Ascending aorta (tissue), 2 donors: ENCODE data around the gene GUCY2C. TPM values are rescaled to one million over a fixed set of nuclear protein-coding genes. Genes with fewer than 3 reads are reported as not detected.

ENCODE experiments used
- DNase-seq, 2 donors: peaks; one replicate each; pipeline ENCODE4 v3.0.0-alpha.2; 2019; ENCODE audit warnings: low spot score in 2 of 2
- H3K27ac ChIP-seq, 2 donors: fragments of 200-600 bp; sonication (generic); one replicate each; pipeline ENCODE4 v1.5.1; 2016 to 2017; ENCODE audit warnings: mild to moderate bottlenecking in 1 of 2
- H3K27me3 ChIP-seq: fragments of 200-600 bp; sonication (generic); one replicate; pipeline ENCODE4 v1.5.1; 2017
- H3K36me3 ChIP-seq, 2 donors: fragments of 200-600 bp; sonication (generic); one replicate each; pipeline ENCODE4 v1.5.1; 2016
- H3K4me1 ChIP-seq, 2 donors: fragments of 200-600 bp; sonication (generic); one replicate each; pipeline ENCODE4 v1.5.1; 2016 to 2017; ENCODE audit warnings: mild to moderate bottlenecking in 1 of 2
- H3K4me3 ChIP-seq, 2 donors: fragments of 200-600 bp; sonication (generic); one replicate each; pipeline ENCODE4 v1.5.1; 2016 to 2017; ENCODE audit warnings: mild to moderate bottlenecking in 1 of 2
- H3K9me3 ChIP-seq, 2 donors: fragments of 200-600 bp; sonication (generic); one replicate each; pipeline ENCODE4 v1.5.1; 2016
- intact Hi-C: fragments of 100-400 bp; cut with DNase I; formaldehyde crosslinking; loops from one replicate; pipeline ENCODE4 v1.15.1; 2023
- total RNA-seq: library from RNA; depleted of rRNA; stranded (reverse); fragments of >200 nt; gene quantifications from one replicate; pipeline ENCODE4 v1.1.0, GENCODE V29; 2016
- TF ChIP-seq, protein P1 (sequence below), 3 experiments: fragments of 200-600 bp in 2 of 3; fragments of 450-650 bp in 1 of 3; sonication (generic) in 2 of 3; IDR thresholded peaks; one replicate each; pipeline ENCODE4 v1.5.1; 2016 to 2019; ENCODE audit warnings: antibody characterized with exemption in 3 of 3, mild to moderate bottlenecking in 1 of 3, moderate library complexity in 1 of 3

Gene GUCY2C
- total RNA-seq, 1 donor from 2014 or later: not detected

DNA sequence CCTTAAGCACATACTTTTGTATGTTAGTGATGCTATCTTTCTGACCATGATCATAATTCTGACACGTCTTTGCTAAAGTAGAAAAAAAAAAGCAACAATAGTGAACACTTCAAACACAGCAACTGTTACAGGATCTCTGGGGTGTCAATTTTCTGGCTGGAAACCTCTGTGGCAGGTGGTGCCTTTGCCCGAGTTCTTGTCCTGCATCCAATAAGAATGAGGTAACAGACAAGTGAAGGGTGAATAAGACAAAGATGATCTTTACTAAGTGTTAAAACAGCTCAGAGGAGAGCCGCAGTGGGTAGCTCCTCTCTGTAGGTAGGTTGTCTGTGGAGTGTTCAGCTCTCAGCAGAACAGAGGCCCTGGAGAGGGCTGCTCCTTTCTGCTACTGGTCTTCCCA is 107.8 kb downstream of the GUCY2C start:
- H3K4me3 ChIP-seq: no peak overlapping the region
- DNase-seq: no peak
- no peaks in the 10 kb centered on the region for H3K36me3 ChIP-seq
- H3K27me3 ChIP-seq: no peaks in the 10 kb centered on the region
- TF ChIP-seq, protein P1, sequence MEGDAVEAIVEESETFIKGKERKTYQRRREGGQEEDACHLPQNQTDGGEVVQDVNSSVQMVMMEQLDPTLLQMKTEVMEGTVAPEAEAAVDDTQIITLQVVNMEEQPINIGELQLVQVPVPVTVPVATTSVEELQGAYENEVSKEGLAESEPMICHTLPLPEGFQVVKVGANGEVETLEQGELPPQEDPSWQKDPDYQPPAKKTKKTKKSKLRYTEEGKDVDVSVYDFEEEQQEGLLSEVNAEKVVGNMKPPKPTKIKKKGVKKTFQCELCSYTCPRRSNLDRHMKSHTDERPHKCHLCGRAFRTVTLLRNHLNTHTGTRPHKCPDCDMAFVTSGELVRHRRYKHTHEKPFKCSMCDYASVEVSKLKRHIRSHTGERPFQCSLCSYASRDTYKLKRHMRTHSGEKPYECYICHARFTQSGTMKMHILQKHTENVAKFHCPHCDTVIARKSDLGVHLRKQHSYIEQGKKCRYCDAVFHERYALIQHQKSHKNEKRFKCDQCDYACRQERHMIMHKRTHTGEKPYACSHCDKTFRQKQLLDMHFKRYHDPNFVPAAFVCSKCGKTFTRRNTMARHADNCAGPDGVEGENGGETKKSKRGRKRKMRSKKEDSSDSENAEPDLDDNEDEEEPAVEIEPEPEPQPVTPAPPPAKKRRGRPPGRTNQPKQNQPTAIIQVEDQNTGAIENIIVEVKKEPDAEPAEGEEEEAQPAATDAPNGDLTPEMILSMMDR (IDR thresholded peaks at IDR 0.05): no peak
- no peaks in the 10 kb centered on the region for H3K4me1 ChIP-seq
- H3K27ac ChIP-seq: no peak overlapping the region
- H3K9me3 ChIP-seq: no peaks in the 10 kb centered on the region
- intact Hi-C loops: no loop called here

DNA sequence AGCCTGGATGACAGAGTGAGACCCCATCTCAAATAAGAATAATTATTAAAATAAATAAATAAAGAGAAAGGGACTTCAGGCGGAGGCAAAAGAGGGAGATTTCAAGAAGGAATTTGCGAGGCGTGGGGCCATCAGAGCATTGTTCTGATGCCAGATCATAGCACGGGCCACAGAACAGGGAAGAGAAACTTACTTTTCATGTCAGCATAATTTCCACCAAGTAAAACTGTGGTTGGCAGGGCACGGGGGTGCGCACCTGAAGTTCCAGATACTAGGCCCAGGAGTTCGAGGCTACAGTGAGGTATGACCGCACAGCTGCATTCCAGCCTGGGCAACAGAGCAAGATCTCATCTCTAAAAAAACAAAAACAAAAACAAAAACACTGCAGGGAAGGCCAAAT is 117.8 kb downstream of the GUCY2C start:
- no peaks in the 10 kb centered on the region for H3K27me3 ChIP-seq
- no peak overlapping the region for H3K27ac ChIP-seq
- TF ChIP-seq, protein P1 (IDR thresholded peaks at IDR 0.05): no peak
- H3K4me3 ChIP-seq: no peak overlapping the region
- no peaks in the 10 kb centered on the region for H3K4me1 ChIP-seq
- intact Hi-C loops: no loop called here
- peaks cover 0 to 9% of the 10 kb centered on the region in 2 donors for H3K9me3 ChIP-seq
- no peak for DNase-seq
- H3K36me3 ChIP-seq: no peaks in the 10 kb centered on the region

DNA sequence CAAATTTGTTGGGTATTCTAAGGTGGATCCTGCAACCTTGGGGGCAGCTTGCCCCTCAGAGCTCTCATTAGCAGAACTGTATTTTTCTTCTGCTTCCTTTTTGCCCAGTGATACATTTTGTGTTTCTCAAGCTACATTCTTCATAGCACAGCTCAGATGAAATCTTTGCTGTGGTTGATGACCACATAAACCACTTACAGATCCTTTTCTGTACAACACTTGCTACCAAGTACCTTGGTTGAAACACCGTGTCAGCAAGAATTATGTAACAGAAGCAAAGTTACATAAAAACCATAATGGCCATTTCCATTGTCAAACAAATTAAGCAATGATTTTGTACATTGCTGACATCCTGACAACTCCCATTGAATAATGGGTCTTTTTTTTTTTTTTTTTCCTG is 119.1 kb downstream of the GUCY2C start:
- TF ChIP-seq, protein P1 (IDR thresholded peaks at IDR 0.05): no peak
- peaks cover 0 to 20% of the 10 kb centered on the region in 2 donors for H3K9me3 ChIP-seq
- intact Hi-C loops: no loop called here
- H3K27ac ChIP-seq: no peak overlapping the region
- no peaks in the 10 kb centered on the region for H3K36me3 ChIP-seq
- no peak overlapping the region for H3K4me3 ChIP-seq
- H3K4me1 ChIP-seq: no peaks in the 10 kb centered on the region
- no peaks in the 10 kb centered on the region for H3K27me3 ChIP-seq
- no peak for DNase-seq

DNA sequence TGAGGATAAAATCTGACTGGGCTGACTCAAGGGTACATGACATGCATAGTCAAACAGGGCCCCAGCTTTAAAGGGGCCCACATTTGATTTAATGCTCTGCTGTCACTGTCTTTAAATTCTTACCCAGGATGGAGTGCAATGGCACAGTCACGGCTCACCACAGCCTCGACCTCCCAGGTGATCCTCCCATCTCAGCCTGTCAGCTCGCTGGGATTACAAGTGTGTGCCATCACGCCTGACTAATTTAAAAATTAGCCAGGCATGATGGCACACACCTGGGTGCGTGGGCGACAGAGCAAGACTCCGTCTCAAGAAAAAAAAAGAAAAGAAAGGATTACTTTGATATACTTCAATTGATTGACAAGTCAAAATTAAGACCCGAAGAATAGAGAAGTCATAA is 119.5 kb downstream of the GUCY2C start:
- no peak overlapping the region for H3K4me3 ChIP-seq
- TF ChIP-seq, protein P1 (IDR thresholded peaks at IDR 0.05): no peak
- intact Hi-C loops: no loop called here

DNA sequence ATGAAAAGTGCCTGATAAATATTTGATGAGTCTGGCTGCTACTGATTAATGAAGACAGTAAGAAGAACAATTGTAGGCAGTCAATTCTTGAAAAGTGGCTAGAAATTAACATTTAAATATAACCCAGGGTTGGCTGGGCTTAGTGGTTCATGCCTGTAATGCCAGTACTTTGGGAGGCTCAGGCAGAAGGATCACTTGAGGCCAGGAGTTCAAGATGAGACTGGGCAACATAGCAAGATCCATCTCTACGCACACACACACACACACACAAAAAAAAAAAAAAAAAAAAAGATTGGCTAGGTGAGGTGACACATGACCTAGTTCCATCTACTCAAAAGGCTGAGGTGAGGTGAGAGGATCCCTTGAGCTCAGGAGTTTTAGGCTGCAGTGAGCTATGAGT is 120.8 kb downstream of the GUCY2C start:
- TF ChIP-seq, protein P1 (IDR thresholded peaks at IDR 0.05): no peak
- Histone ChIP-seq H3K27me3 (no peaks in the 10 kb centered on the region), H3K36me3 (no peaks in the 10 kb centered on the region), H3K27ac (no peak overlapping the region), H3K4me1 (no peaks in the 10 kb centered on the region), H3K9me3 (peaks cover 0 to 20% of the 10 kb centered on the region in 2 donors), H3K4me3 (no peak overlapping the region)
- intact Hi-C loops: no loop called here
- no peak for DNase-seq

More for the DNA sequence above, 119.5 kb downstream of the GUCY2C start:
- Histone ChIP-seq H3K9me3 (peaks cover 0 to 20% of the 10 kb centered on the region in 2 donors), H3K27ac (no peak overlapping the region), H3K36me3 (no peaks in the 10 kb centered on the region), H3K4me1 (no peaks in the 10 kb centered on the region), H3K27me3 (no peaks in the 10 kb centered on the region)
- DNase-seq: no peak

DNA sequence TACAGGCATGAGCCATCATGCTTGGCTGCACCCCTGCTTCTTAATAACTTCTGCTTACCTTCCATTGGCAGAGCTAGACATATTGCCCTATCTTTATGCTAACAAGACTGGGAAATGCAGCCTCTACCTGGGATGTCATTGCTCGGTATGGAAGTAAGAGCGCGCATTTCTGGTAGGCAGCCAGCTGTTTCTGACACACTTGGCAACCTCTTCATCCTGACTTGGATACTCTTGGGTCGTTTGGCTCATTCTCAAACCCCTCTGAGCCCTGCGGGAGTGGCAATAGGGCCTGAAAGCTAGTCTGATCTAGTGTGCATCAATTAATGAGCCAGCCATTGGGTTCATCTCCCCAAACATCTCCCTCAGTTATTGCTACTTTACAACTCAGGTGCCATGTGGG is 123.3 kb downstream of the GUCY2C start:
- H3K27ac ChIP-seq: no peak overlapping the region
- H3K4me3 ChIP-seq: no peak overlapping the region
- intact Hi-C loops: no loop called here
- TF ChIP-seq, protein P1 (IDR thresholded peaks at IDR 0.05): no peak
- H3K36me3 ChIP-seq: no peaks in the 10 kb centered on the region
- H3K4me1 ChIP-seq: no peaks in the 10 kb centered on the region
- peaks cover 0 to 20% of the 10 kb centered on the region in 2 donors for H3K9me3 ChIP-seq
- no peak for DNase-seq
- no peaks in the 10 kb centered on the region for H3K27me3 ChIP-seq
